ENCODE data around the gene POU2AF1.

GRCh38 chr11:111342329-111342728 is 36.7 kb downstream of the POU2AF1 start:
- TF ChIP-seq CTCF (IDR thresholded peaks at IDR 0.05), result no peak
- no peak for TF ChIP-seq POLR2A (IDR thresholded peaks at IDR 0.05)
- TF ChIP-seq POLR2AphosphoS5 (IDR thresholded peaks at IDR 0.05; ENCODE audit: insufficient read depth in 1 of 2, low read depth in 1 of 2), result no peak

All from vagina (tissue), 2 donors.